Esophagus muscularis mucosa (tissue), 4 donors: ENCODE measurements around the gene SYNE1.

Experiments
- CTCF ChIP-seq, 3 experiments: fragments of 200-600 bp in 2 of 3; fragments of 450-650 bp in 1 of 3; sonication (generic) in 2 of 3; IDR thresholded peaks; one replicate each; pipeline ENCODE4 v1.5.1; 2017 to 2019; ENCODE audit warnings: antibody characterized with exemption in 3 of 3, mild to moderate bottlenecking in 2 of 3, moderate library complexity in 1 of 3
- EP300 ChIP-seq: sonication (generic); formaldehyde crosslinking; IDR thresholded peaks from one replicate; pipeline ENCODE4 v1.6.1; 2017; ENCODE audit warnings: antibody characterized with exemption
- POLR2A ChIP-seq: fragments of 450-650 bp; IDR thresholded peaks from one replicate; pipeline ENCODE4 v1.6.1; 2017; ENCODE audit warnings: antibody characterized with exemption, moderate library complexity, mild to moderate bottlenecking, low read depth
- POLR2AphosphoS5 ChIP-seq, 2 donors: sonication (generic); formaldehyde crosslinking; IDR thresholded peaks; one replicate each; pipeline ENCODE4 v1.6.1; 2017; ENCODE audit warnings: antibody characterized with exemption in 2 of 2

- TF ChIP-seq CTCF (IDR thresholded peaks at IDR 0.05) (no peak), POLR2A (no peak), EP300 (no peak), POLR2AphosphoS5 (IDR thresholded peaks at IDR 0.05) (no peak)
Observed at GRCh38 chr6:152334555-152334954, 302.6 kb downstream of the SYNE1 start.
